Endothelial cell (in vitro differentiated cells): ENCODE results near the gene BACE2. TPM values are rescaled to one million over a fixed set of nuclear protein-coding genes. Genes with fewer than 3 reads are reported as not detected.

Experiments
- DNase-seq: peaks from one replicate; pipeline ENCODE4 v3.0.0; 2021; ENCODE audit warnings: low spot score
- H3K27ac Mint-ChIP-seq: one replicate; pipeline ENCODE4 v1.8.0; 2021; ENCODE audit warnings: mixed read lengths, inconsistent platforms; ENCODE audit not compliant: unreplicated experiment
- H3K27me3 Mint-ChIP-seq: one replicate; pipeline ENCODE4 v1.8.0; 2021; ENCODE audit warnings: mild to moderate bottlenecking, moderate library complexity, mixed read lengths, inconsistent platforms; ENCODE audit not compliant: unreplicated experiment
- H3K36me3 Mint-ChIP-seq: one replicate; pipeline ENCODE4 v1.8.0; 2021; ENCODE audit warnings: mild to moderate bottlenecking, low read depth, mixed read lengths, inconsistent platforms; ENCODE audit not compliant: unreplicated experiment
- H3K4me1 Mint-ChIP-seq: one replicate; pipeline ENCODE4 v1.8.0; 2021; ENCODE audit warnings: mild to moderate bottlenecking, mixed read lengths, inconsistent platforms; ENCODE audit not compliant: unreplicated experiment
- H3K4me3 Mint-ChIP-seq: one replicate; pipeline ENCODE4 v1.8.0; 2021; ENCODE audit warnings: mild to moderate bottlenecking, mixed read lengths, inconsistent platforms; ENCODE audit not compliant: unreplicated experiment
- H3K9me3 Mint-ChIP-seq: one replicate; pipeline ENCODE4 v1.8.0; 2021; ENCODE audit warnings: mixed read lengths, inconsistent platforms; ENCODE audit not compliant: unreplicated experiment
- total RNA-seq: library from RNA; stranded (reverse); fragmentation: NEBNext Ultra II Directional; extraction: Animal tissue kit (Norgen Biotek cat#: 25700); gene quantifications from one replicate; pipeline ENCODE4 v1.2.1, GENCODE V29; 2021; ENCODE audit not compliant: unreplicated experiment
- TF ChIP-seq, protein P1 (sequence below): fragments of 200-600 bp; sonication (generic); IDR thresholded peaks from one replicate; pipeline ENCODE4 v1.5.0; 2021; ENCODE audit warnings: antibody characterized with exemption; ENCODE audit not compliant: unreplicated experiment

The BACE2 gene
- total RNA-seq, 1 donor from 2014 or later: 151 TPM

DNA sequence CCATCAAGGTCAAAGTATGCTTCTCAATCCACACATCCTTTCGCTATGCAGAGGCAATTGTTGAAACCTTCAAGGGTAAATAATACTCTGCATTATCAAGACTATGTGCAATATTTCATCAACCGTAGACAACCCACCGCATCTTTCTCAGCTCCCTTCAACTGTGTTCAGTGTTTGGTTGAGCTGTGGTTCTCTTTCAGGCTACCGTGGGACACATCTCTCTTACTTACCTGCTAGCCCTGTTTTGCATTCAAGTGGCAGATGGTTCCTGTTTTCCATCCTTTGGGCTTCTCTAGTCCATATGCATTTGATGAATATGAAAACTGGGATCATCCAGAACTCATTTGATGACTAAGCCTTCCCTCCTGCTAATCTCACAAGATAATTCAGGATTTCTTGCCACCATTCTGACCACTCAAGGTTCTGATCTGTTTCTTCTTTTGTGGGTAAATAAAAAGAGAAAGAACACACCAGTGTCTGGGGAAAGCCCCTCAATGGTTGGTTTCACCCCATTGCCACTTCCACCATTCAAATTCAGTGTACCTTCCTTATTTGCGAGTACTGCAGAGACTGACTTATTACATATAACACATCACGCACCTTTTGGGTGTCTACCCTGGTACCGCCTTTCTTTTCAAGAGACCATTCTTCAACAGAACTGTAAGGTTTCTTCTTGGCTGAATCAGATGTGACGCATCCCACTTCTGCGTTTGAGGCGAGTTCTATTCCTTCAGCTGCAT lies 61.7 kb downstream of the BACE2 start:
- TF ChIP-seq, protein P1, sequence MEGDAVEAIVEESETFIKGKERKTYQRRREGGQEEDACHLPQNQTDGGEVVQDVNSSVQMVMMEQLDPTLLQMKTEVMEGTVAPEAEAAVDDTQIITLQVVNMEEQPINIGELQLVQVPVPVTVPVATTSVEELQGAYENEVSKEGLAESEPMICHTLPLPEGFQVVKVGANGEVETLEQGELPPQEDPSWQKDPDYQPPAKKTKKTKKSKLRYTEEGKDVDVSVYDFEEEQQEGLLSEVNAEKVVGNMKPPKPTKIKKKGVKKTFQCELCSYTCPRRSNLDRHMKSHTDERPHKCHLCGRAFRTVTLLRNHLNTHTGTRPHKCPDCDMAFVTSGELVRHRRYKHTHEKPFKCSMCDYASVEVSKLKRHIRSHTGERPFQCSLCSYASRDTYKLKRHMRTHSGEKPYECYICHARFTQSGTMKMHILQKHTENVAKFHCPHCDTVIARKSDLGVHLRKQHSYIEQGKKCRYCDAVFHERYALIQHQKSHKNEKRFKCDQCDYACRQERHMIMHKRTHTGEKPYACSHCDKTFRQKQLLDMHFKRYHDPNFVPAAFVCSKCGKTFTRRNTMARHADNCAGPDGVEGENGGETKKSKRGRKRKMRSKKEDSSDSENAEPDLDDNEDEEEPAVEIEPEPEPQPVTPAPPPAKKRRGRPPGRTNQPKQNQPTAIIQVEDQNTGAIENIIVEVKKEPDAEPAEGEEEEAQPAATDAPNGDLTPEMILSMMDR: no peak
- H3K4me3 Mint-ChIP-seq: no peak overlapping the region
- no peaks in the 10 kb centered on the region for H3K9me3 Mint-ChIP-seq
- H3K27me3 Mint-ChIP-seq: peaks cover 13% of the 10 kb centered on the region
- DNase-seq: no peak
- H3K4me1 Mint-ChIP-seq: peaks cover 9% of the 10 kb centered on the region
- H3K36me3 Mint-ChIP-seq: peaks cover 46% of the 10 kb centered on the region
- no peak overlapping the region for H3K27ac Mint-ChIP-seq

DNA sequence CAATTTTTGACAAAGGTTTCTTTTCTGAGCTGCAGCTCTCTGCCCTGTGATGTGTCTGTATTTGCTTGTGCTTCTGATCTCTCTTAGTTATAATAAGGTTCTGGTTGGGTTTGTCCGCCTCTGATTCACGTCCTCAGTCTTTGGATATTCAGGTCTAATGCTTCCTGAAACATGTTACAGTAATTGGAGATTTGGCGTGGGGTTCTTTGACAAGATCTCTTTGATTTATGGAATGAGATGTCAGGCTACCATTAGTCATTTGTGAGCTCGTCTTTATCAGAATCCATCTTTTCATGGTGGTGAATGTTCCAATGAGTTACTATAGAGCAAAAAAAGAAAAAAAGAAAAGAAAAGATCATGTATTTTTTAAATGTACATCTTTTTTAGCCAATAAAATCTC lies 62.5 kb downstream of the BACE2 start:
- no peak for DNase-seq
- Mint-ChIP-seq H3K4me3 (peak overlapping the region; percentile 52), H3K27ac (no peak overlapping the region), H3K36me3 (peaks cover 42% of the 10 kb centered on the region), H3K4me1 (peaks cover 9% of the 10 kb centered on the region), H3K27me3 (peaks cover 13% of the 10 kb centered on the region), H3K9me3 (no peaks in the 10 kb centered on the region)
- TF ChIP-seq, protein P1: no peak

DNA sequence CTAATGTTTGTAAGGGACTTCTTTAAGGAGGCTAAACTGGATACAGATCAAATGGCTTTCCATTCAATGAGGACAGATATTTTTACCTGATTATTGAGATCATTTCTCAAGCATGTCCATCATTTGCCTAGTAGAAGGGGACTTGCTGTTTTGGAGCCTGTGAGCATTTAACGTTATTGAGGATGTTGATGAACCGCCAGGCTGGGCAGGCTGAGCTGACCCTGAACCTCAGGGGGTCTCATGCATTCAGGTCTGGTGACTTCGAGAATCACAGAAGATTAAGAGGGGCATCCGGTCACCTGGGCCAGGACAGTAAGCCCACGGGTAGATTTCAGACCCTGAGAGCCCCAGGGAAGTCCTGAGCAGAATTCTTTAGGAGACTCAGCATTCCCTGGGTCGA lies 63.1 kb downstream of the BACE2 start:
- Mint-ChIP-seq H3K27me3 (peaks cover 11% of the 10 kb centered on the region), H3K27ac (no peak overlapping the region), H3K36me3 (peaks cover 44% of the 10 kb centered on the region), H3K4me1 (peaks cover 9% of the 10 kb centered on the region), H3K9me3 (no peaks in the 10 kb centered on the region), H3K4me3 (no peak overlapping the region)
- DNase-seq: no peak
- TF ChIP-seq, protein P1: no peak

DNA sequence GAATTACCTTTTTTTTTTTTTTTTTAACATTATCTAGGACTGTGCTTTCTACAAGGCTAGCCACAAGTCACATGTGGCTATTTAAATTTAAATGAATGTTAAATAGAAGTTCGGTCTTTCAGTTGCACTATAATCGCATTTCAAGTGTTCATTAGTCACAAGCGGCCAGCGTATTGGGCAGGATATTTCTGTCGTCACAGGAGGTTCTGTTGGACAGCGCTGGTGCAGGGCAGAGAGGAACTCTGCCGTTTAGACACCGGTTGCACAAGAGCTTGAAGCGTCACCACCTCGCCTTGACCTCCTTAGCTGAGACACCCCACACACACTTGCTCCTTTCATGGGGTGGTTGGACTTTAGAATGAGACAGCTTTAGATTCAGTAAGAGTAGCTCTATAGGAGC lies 64.1 kb downstream of the BACE2 start:
- Mint-ChIP-seq H3K27me3 (peaks cover 11% of the 10 kb centered on the region), H3K4me1 (peaks cover 9% of the 10 kb centered on the region), H3K9me3 (no peaks in the 10 kb centered on the region), H3K27ac (no peak overlapping the region), H3K36me3 (peaks cover 39% of the 10 kb centered on the region), H3K4me3 (no peak overlapping the region)
- TF ChIP-seq, protein P1: no peak
- DNase-seq: no peak

DNA sequence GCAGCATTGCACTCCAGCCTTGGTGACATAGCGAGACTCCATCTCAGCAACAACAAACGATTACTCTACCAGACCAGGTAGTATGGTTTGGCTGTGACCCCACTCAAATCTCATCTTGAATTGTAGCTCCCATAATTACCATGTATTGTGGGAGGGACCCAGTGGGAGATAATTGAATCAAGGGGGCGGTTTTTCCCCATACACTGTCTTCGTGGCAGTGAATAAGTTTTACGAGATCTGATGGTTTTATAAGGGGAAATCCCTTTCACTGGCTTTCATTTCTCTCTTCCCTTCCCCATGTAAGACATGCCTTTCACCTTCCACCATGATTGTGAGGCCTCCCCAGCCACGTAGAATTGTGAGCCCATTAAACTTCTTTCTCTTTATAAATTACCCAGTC lies 66.0 kb downstream of the BACE2 start:
- Mint-ChIP-seq H3K27me3 (peaks cover 4% of the 10 kb centered on the region), H3K4me1 (no peaks in the 10 kb centered on the region), H3K36me3 (peaks cover 35% of the 10 kb centered on the region), H3K9me3 (no peaks in the 10 kb centered on the region), H3K4me3 (no peak overlapping the region), H3K27ac (no peak overlapping the region)
- TF ChIP-seq, protein P1: no peak
- DNase-seq: no peak
